ENCODE data around the gene PRKCE.

DNA sequence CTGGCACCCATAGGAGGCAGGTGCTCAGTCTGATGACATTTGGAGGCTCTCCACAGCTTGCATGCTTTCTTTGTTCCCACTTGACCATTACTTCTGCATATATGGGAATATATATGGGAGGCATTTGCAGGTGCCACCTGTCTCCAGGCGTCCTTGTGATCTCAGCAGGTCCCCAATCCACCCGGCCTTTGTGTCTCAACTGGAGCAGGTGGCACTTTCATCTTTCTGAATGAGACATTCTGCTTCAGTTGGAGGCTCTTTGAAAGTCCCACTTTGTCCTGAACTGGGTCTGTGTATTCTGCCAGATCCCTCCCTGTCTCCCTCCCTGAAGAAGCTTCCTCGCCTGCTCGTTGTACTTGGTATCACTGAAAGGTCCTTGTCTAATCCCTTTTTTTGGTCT lies 327.6 kb downstream of the PRKCE start:
- TF ChIP-seq, protein P1, sequence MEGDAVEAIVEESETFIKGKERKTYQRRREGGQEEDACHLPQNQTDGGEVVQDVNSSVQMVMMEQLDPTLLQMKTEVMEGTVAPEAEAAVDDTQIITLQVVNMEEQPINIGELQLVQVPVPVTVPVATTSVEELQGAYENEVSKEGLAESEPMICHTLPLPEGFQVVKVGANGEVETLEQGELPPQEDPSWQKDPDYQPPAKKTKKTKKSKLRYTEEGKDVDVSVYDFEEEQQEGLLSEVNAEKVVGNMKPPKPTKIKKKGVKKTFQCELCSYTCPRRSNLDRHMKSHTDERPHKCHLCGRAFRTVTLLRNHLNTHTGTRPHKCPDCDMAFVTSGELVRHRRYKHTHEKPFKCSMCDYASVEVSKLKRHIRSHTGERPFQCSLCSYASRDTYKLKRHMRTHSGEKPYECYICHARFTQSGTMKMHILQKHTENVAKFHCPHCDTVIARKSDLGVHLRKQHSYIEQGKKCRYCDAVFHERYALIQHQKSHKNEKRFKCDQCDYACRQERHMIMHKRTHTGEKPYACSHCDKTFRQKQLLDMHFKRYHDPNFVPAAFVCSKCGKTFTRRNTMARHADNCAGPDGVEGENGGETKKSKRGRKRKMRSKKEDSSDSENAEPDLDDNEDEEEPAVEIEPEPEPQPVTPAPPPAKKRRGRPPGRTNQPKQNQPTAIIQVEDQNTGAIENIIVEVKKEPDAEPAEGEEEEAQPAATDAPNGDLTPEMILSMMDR (IDR thresholded peaks at IDR 0.05): no peak
- no peak for TF ChIP-seq POLR2A (IDR thresholded peaks at IDR 0.05)
